IPS DF 6.9 (cell line): Measurements from ENCODE around the gene AURKAIP1.

Source experiments
- DNase-seq: peaks from one replicate; pipeline ENCODE4 v3.0.0-alpha.2; 2013; ENCODE audit warnings: low read depth, low spot score
- H3K27ac ChIP-seq: one replicate; pipeline ENCODE4 v1.5.1; 2013; ENCODE audit warnings: low read length, control low read depth
- H3K27me3 ChIP-seq: 2 replicates; pipeline ENCODE4 v1.6.1; 2013; ENCODE audit warnings: mild to moderate bottlenecking, low read length; ENCODE audit not compliant: control insufficient read depth, insufficient read depth
- H3K36me3 ChIP-seq: 2 replicates; pipeline ENCODE4 v1.6.1; 2013; ENCODE audit warnings: low read length; ENCODE audit not compliant: control insufficient read depth, insufficient read depth
- H3K4me1 ChIP-seq: 2 replicates; pipeline ENCODE4 v1.6.1; 2013; ENCODE audit warnings: low read length; ENCODE audit not compliant: control insufficient read depth, insufficient read depth
- H3K4me3 ChIP-seq: 2 replicates; pipeline ENCODE4 v1.5.1; 2013; ENCODE audit warnings: mild to moderate bottlenecking, low read length
- H3K9me3 ChIP-seq: 2 replicates; pipeline ENCODE4 v1.6.1; 2013; ENCODE audit warnings: low read length, inconsistent platforms; ENCODE audit not compliant: control insufficient read depth, insufficient read depth
- WGBS: extraction: QIAGEN DNeasy Blood & Tissue Kit; methylation state at CpG from one replicate; pipeline ENCODE4 v1.1.7; 2013; ENCODE audit warnings: mixed read lengths, missing lambda C conversion rate; ENCODE audit not compliant: insufficient read length, insufficient coverage; 5-methylcytosine and 5-hydroxymethylcytosine counted together

AURKAIP1 gene

GRCh38 chr1:1353389-1354151 is 21.4 kb downstream of the AURKAIP1 start:
- Histone ChIP-seq H3K4me3 (no peak overlapping the region; the same call in 1 of the 2 replicates), H3K27ac (no peak overlapping the region), H3K36me3 (peaks cover 4% of the 10 kb centered on the region; the same call in 1 of the 2 replicates), H3K27me3 (peaks cover 3% of the 10 kb centered on the region; the same call in 1 of the 2 replicates), H3K4me1 (peaks cover 20% of the 10 kb centered on the region), H3K9me3 (no peaks in the 10 kb centered on the region)
- DNase-seq, result no peak
- WGBS, result no CpG with 5 or more reads among the region's 28 CpGs

- no peak overlapping the region for H3K27ac ChIP-seq
- H3K4me1 ChIP-seq, result peaks cover 20% of the 10 kb centered on the region
- H3K36me3 ChIP-seq, result peaks cover 4% of the 10 kb centered on the region; the same call in 1 of the 2 replicates
- DNase-seq, result no peak
- no peaks in the 10 kb centered on the region for H3K9me3 ChIP-seq
- no CpG with 5 or more reads among the region's 5 CpGs for WGBS
- H3K27me3 ChIP-seq, result peaks cover 3% of the 10 kb centered on the region; the same call in 1 of the 2 replicates
- no peak overlapping the region for H3K4me3 ChIP-seq
Observed at GRCh38 chr1:1352786-1353388, 22.1 kb downstream of the AURKAIP1 start.

GRCh38 chr1:1351511-1352427 is 23.2 kb downstream of the AURKAIP1 start:
- Histone ChIP-seq H3K27ac (no peak overlapping the region), H3K4me1 (peaks cover 22% of the 10 kb centered on the region), H3K36me3 (peaks cover 4% of the 10 kb centered on the region; the same call in 1 of the 2 replicates), H3K27me3 (peaks cover 3% of the 10 kb centered on the region; the same call in 1 of the 2 replicates), H3K4me3 (no peak overlapping the region), H3K9me3 (no peaks in the 10 kb centered on the region)
- no CpG with 5 or more reads among the region's 29 CpGs for WGBS
- DNase-seq, result no peak

GRCh38 chr1:1349256-1350012 is 25.6 kb downstream of the AURKAIP1 start, which contains the start of gene DVL1:
DVL1 (minus strand) TSS chr1:1349418; CDS start chr1:1349065, 353 bp downstream.
- H3K4me3 ChIP-seq, result peak within 1 kb of the TSS; percentile 98
- H3K9me3 ChIP-seq, result no peaks in the 10 kb centered on the region
- H3K27me3 ChIP-seq, result no peaks in the 10 kb centered on the region
- peaks cover 17% of the 10 kb centered on the region for H3K4me1 ChIP-seq
- H3K36me3 ChIP-seq, result no peaks in the 10 kb centered on the region; the same call in 1 of the 2 replicates
- no CpG with 5 or more reads among the region's 122 CpGs for WGBS
- no peak for DNase-seq
- no peak within 1 kb of the TSS for H3K27ac ChIP-seq

- Histone ChIP-seq H3K27ac (no peak overlapping the region), H3K4me1 (peaks cover 15% of the 10 kb centered on the region)
- WGBS, result no CpG with 5 or more reads among the region's 109 CpGs
Observed at GRCh38 chr1:1348420-1349255, 26.4 kb downstream of the AURKAIP1 start.

GRCh38 chr1:1347663-1348419 is 27.2 kb downstream of the AURKAIP1 start:
- Histone ChIP-seq H3K36me3 (no peaks in the 10 kb centered on the region; the same call in 1 of the 2 replicates), H3K4me1 (peaks cover 14% of the 10 kb centered on the region), H3K27ac (no peak overlapping the region), H3K4me3 (peak overlapping the region; percentile 55; the same call in 1 of the 2 replicates), H3K9me3 (no peaks in the 10 kb centered on the region), H3K27me3 (no peaks in the 10 kb centered on the region)
- no peak for DNase-seq
- no CpG with 5 or more reads among the region's 26 CpGs for WGBS

More at GRCh38 chr1:1348420-1349255, 26.4 kb downstream of the AURKAIP1 start:
- Histone ChIP-seq H3K27me3 (no peaks in the 10 kb centered on the region), H3K36me3 (no peaks in the 10 kb centered on the region; the same call in 1 of the 2 replicates), H3K9me3 (no peaks in the 10 kb centered on the region), H3K4me3 (peak overlapping the region; percentile 55)
- no peak for DNase-seq

GRCh38 chr1:1347026-1347595 is 27.9 kb downstream of the AURKAIP1 start:
- H3K4me1 ChIP-seq, result peaks cover 11% of the 10 kb centered on the region
- H3K36me3 ChIP-seq, result no peaks in the 10 kb centered on the region; the same call in 1 of the 2 replicates
- no peaks in the 10 kb centered on the region for H3K27me3 ChIP-seq
- no CpG with 5 or more reads among the region's 10 CpGs for WGBS
- no peaks in the 10 kb centered on the region for H3K9me3 ChIP-seq
- DNase-seq, result no peak
- H3K27ac ChIP-seq, result no peak overlapping the region
- no peak overlapping the region for H3K4me3 ChIP-seq

GRCh38 chr1:1346501-1346890 is 28.5 kb downstream of the AURKAIP1 start:
- Histone ChIP-seq H3K36me3 (peaks cover 1% of the 10 kb centered on the region; the same call in 1 of the 2 replicates), H3K27ac (no peak overlapping the region), H3K9me3 (no peaks in the 10 kb centered on the region), H3K4me1 (peaks cover 7% of the 10 kb centered on the region), H3K27me3 (no peaks in the 10 kb centered on the region), H3K4me3 (no peak overlapping the region)
- no peak for DNase-seq
- WGBS, result no CpG with 5 or more reads among the region's 10 CpGs
